ENCODE results near the gene CALCOCO1. TPM values are rescaled to one million over a fixed set of nuclear protein-coding genes. Genes with fewer than 3 reads are reported as not detected.

CALCOCO1 gene
- total and polyA plus RNA-seq, 2 of the 13 experiments (the other 11 are each of a cell fraction or from before 2014, with no cell fraction given): 7.7 to 47.7 TPM

DNA sequence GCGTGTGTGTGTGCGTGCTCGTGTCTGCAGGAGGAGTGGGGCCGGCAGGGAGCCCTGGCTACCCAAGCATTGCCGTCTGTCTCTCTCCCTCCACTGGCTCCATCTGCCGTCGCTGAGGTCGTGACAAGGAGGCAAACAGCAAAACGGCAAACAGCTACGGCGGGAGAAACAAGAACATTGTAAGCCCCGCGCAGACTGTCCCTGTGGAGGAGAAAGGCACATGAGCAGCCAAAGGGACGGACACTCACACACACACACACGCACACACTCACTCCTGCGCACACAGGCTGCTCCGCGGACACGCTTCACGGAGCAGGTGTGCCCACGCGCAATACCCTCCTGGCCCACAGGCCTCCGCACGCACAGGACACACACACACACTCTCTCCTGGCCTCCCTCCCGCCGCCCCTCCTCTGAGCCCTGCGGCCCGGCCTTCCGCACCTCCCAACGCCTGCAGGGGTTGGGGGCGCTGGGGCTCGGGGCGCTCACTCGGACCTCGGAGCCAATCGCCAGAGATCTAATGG lies 23.6 kb upstream of the CALCOCO1 start:
- Histone ChIP-seq H2AFZ (ENCODE audit: low read length) (no peak overlapping the region), H4K20me1 (ENCODE audit: insufficient read depth, low read length) (no peaks in the 10 kb centered on the region), H3K27ac (ENCODE audit: extremely low read length, insufficient read depth, low read length) (no peak overlapping the region), H3K9me3 (ENCODE audit: low read length) (no peaks in the 10 kb centered on the region), H3K4me3 (replicated peaks in 1 of 3; ENCODE audit: insufficient read depth in 1 of 3, low read depth in 2 of 3, low read length in 3 of 3) (peak overlapping the region; percentile 38 to 73 (median 45); a peak in 5 of 6 replicates), H3K9ac (ENCODE audit: insufficient read depth, low read depth, low read length) (no peak overlapping the region), H3K4me1 (ENCODE audit: insufficient read depth, low read length) (peaks cover 14% of the 10 kb centered on the region), H3K27me3 (ENCODE audit: control insufficient read depth in 1 of 2, insufficient read depth in 2 of 2, low read length in 2 of 2) (peaks cover 9 to 95% of the 10 kb centered on the region in 2 experiments; a peak in 4 of 5 replicates), H3K79me2 (ENCODE audit: insufficient read depth, low read length) (no peaks in the 10 kb centered on the region), H3K4me2 (ENCODE audit: low read depth, low read length) (peak overlapping the region; percentile 87), H3K36me3 (replicated peaks in 1 of 2; ENCODE audit: control insufficient read depth in 1 of 2, insufficient read depth in 2 of 2, low read length in 2 of 2) (no peaks in the 10 kb centered on the region)
- TF ChIP-seq NR1H2 (CRISPR knock-in tag; IDR thresholded peaks at IDR 0.05; ENCODE audit: borderline replicate concordance, low read depth): no peak
- 0 out of 2 replicates have a peak, but pooled peaks have one; percentile 23 for TF ChIP-seq ZNF430 (CRISPR knock-in tag; IDR thresholded peaks at IDR 0.05)
- TF ChIP-seq CBX2 (IDR thresholded peaks at IDR 0.05; ENCODE audit: low read depth, low read length): no peak
- TF ChIP-seq CBX2 (CRISPR knock-in tag; IDR thresholded peaks at IDR 0.05; ENCODE audit: low read depth): peak; percentile 40; the same call in 1 of the 2 replicates
- in situ Hi-C loops (cut with HindIII; ENCODE audit: extremely low pct_ligation_motif_present, low pct_unique_long_range_greater_than_20kb) (loop anchor here (10.0 kb wide), 1 partner anchor 464 kb away; no protein-coding TSS in a partner anchor), intact Hi-C loops (cut with micrococcal nuclease; ENCODE audit: unreplicated experiment) (no loop called here)
- ChIA-PET CTCF (ENCODE audit: low intra/inter-chr PET ratio, low total read pairs) (no interaction called here), POLR2A (no interaction called here)
- WGBS (ENCODE audit: low lambda C conversion rate): 12% methylated on average over 21 of the region's 36 CpGs
- FAIRE-seq (no peak), ATAC-seq (peak; percentile 25), DNase-seq (ENCODE audit: low spot score) (no peak)
- no TSS peak for BruUV-seq (replicated peaks)

DNA sequence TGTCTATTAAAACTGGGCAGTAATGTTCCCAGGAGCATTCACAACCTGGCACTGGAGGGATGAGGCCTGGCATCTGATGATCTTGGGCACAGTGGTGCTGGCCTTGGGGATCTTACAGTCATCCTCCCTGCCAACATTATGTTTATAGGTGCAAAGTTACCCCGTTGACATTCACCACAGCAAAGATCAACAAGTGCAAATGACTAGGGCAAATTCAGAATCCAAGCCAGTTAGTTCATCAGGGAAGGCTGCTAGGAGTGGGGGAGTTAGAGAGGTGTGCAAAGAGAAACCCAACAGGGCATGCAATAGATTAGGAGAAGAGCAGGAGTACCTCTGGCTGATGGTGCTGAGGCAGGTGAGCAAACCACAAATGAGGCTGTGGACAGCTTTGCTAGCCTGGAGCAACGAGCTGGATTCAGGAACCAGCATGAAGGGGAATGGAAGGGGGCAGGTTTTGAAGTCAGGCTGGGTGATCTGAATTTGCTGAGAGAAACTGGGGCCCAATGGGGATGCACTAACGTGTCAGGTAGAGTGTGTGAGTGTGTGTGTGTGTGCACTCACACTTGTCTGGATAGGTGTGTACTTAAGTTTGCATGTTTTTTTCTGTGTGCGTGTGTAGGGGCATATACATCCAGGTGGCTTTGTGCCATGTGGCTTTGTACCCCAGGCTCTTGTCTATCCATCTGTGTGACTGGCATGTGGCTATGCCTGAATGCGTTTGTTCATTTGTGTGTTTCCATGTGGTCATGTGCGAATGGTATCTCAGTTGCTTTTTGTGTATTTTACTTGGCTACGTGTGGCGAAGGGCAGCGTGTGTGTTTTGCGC lies 22.9 kb upstream of the CALCOCO1 start:
- intact Hi-C loops (cut with micrococcal nuclease; ENCODE audit: unreplicated experiment) (no loop called here), in situ Hi-C loops (cut with HindIII; ENCODE audit: extremely low pct_ligation_motif_present, low pct_unique_long_range_greater_than_20kb) (loop anchor here (10.0 kb wide), 1 partner anchor 465 kb away; no protein-coding TSS in a partner anchor)
- ATAC-seq: no peak
- Histone ChIP-seq H2AFZ (ENCODE audit: low read length) (no peak overlapping the region), H4K20me1 (ENCODE audit: insufficient read depth, low read length) (no peaks in the 10 kb centered on the region), H3K27me3 (ENCODE audit: control insufficient read depth in 1 of 2, insufficient read depth in 2 of 2, low read length in 2 of 2) (peaks cover 9 to 95% of the 10 kb centered on the region in 2 experiments; a peak in 4 of 5 replicates), H3K36me3 (replicated peaks in 1 of 2; ENCODE audit: control insufficient read depth in 1 of 2, insufficient read depth in 2 of 2, low read length in 2 of 2) (no peaks in the 10 kb centered on the region), H3K79me2 (ENCODE audit: insufficient read depth, low read length) (no peaks in the 10 kb centered on the region), H3K9me3 (ENCODE audit: low read length) (no peaks in the 10 kb centered on the region), H3K9ac (ENCODE audit: insufficient read depth, low read depth, low read length) (no peak overlapping the region), H3K27ac (ENCODE audit: extremely low read length, insufficient read depth, low read length) (no peak overlapping the region), H3K4me3 (replicated peaks in 1 of 3; ENCODE audit: insufficient read depth in 1 of 3, low read depth in 2 of 3, low read length in 3 of 3) (peak overlapping the region in 1 of 3 experiments; percentile 73; a peak in 1 of 6 replicates), H3K4me2 (ENCODE audit: low read depth, low read length) (peak overlapping the region; percentile 87), H3K4me1 (ENCODE audit: insufficient read depth, low read length) (peaks cover 14% of the 10 kb centered on the region)
- TF ChIP-seq, protein P1, sequence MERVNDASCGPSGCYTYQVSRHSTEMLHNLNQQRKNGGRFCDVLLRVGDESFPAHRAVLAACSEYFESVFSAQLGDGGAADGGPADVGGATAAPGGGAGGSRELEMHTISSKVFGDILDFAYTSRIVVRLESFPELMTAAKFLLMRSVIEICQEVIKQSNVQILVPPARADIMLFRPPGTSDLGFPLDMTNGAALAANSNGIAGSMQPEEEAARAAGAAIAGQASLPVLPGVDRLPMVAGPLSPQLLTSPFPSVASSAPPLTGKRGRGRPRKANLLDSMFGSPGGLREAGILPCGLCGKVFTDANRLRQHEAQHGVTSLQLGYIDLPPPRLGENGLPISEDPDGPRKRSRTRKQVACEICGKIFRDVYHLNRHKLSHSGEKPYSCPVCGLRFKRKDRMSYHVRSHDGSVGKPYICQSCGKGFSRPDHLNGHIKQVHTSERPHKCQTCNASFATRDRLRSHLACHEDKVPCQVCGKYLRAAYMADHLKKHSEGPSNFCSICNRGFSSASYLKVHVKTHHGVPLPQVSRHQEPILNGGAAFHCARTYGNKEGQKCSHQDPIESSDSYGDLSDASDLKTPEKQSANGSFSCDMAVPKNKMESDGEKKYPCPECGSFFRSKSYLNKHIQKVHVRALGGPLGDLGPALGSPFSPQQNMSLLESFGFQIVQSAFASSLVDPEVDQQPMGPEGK (CRISPR knock-in tag; IDR thresholded peaks at IDR 0.05): no peak
- TF ChIP-seq, protein P2, sequence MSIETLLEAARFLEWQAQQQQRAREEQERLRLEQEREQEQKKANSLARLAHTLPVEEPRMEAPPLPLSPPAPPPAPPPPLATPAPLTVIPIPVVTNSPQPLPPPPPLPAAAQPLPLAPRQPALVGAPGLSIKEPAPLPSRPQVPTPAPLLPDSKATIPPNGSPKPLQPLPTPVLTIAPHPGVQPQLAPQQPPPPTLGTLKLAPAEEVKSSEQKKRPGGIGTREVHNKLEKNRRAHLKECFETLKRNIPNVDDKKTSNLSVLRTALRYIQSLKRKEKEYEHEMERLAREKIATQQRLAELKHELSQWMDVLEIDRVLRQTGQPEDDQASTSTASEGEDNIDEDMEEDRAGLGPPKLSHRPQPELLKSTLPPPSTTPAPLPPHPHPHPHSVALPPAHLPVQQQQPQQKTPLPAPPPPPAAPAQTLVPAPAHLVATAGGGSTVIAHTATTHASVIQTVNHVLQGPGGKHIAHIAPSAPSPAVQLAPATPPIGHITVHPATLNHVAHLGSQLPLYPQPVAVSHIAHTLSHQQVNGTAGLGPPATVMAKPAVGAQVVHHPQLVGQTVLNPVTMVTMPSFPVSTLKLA (IDR thresholded peaks at IDR 0.05): peak; percentile 63
- ChIA-PET POLR2A (no interaction called here), CTCF (ENCODE audit: low intra/inter-chr PET ratio, low total read pairs) (no interaction called here)
- no peak for DNase-seq (ENCODE audit: low spot score)
- FAIRE-seq: no peak
- no TSS peak for BruUV-seq (replicated peaks)
- 28% methylated on average over 10 of the region's 10 CpGs for WGBS (ENCODE audit: low lambda C conversion rate)

All from HepG2 (cell line).